ENCODE data around the gene SFMBT2.

Gene SFMBT2

GRCh38 chr10:7410862-7411670 lies at the start of gene SFMBT2:
Gene SFMBT2 (minus strand): TSS chr10:7411034. CDS start chr10:7381898, 29,136 bp downstream.
- DNase-seq (ENCODE audit: low spot score), result no peak

- DNase-seq (ENCODE audit: low spot score), result no peak
Measured at GRCh38 chr10:7460006-7460405, 49.2 kb upstream of the SFMBT2 start.

- DNase-seq (ENCODE audit: low spot score), result no peak
Measured at GRCh38 chr10:7458556-7458955, 47.7 kb upstream of the SFMBT2 start.

GRCh38 chr10:7457478-7458316 lies 46.9 kb upstream of the SFMBT2 start:
- peak; percentile 50 for DNase-seq (ENCODE audit: low spot score)

- DNase-seq (ENCODE audit: low spot score), result no peak
Measured at GRCh38 chr10:7449063-7449695, 38.3 kb upstream of the SFMBT2 start.

- no peak for DNase-seq (ENCODE audit: low spot score)
Measured at GRCh38 chr10:7445474-7446185, 34.8 kb upstream of the SFMBT2 start.

GRCh38 chr10:7444551-7445121 lies 33.8 kb upstream of the SFMBT2 start:
- DNase-seq (ENCODE audit: low spot score), result no peak

- DNase-seq (ENCODE audit: low spot score), result no peak
Measured at GRCh38 chr10:7443036-7443435, 32.2 kb upstream of the SFMBT2 start.

- no peak for DNase-seq (ENCODE audit: low spot score)
Measured at GRCh38 chr10:7441403-7442147, 30.7 kb upstream of the SFMBT2 start.

- no peak for DNase-seq (ENCODE audit: low spot score)
Measured at GRCh38 chr10:7439696-7440095, 28.9 kb upstream of the SFMBT2 start.

- DNase-seq (ENCODE audit: low spot score), result no peak
Measured at GRCh38 chr10:7438196-7438986, 27.6 kb upstream of the SFMBT2 start.

GRCh38 chr10:7436490-7437100 lies 25.8 kb upstream of the SFMBT2 start:
- peak; percentile 13 for DNase-seq (ENCODE audit: low spot score)

GRCh38 chr10:7435674-7436073 lies 24.8 kb upstream of the SFMBT2 start:
- no peak for DNase-seq (ENCODE audit: low spot score)

GRCh38 chr10:7434378-7434777 lies 23.5 kb upstream of the SFMBT2 start:
- DNase-seq (ENCODE audit: low spot score), result no peak

GRCh38 chr10:7433861-7434260 lies 23.0 kb upstream of the SFMBT2 start:
- DNase-seq (ENCODE audit: low spot score), result no peak

- no peak for DNase-seq (ENCODE audit: low spot score)
Measured at GRCh38 chr10:7432884-7433726, 22.3 kb upstream of the SFMBT2 start.

GRCh38 chr10:7428673-7429350 lies 18.0 kb upstream of the SFMBT2 start:
- DNase-seq (ENCODE audit: low spot score), result no peak

GRCh38 chr10:7426349-7426748 lies 15.5 kb upstream of the SFMBT2 start:
- no peak for DNase-seq (ENCODE audit: low spot score)

All from RKO (cell line).